ENCODE measurements around the gene C1orf35.

DNA sequence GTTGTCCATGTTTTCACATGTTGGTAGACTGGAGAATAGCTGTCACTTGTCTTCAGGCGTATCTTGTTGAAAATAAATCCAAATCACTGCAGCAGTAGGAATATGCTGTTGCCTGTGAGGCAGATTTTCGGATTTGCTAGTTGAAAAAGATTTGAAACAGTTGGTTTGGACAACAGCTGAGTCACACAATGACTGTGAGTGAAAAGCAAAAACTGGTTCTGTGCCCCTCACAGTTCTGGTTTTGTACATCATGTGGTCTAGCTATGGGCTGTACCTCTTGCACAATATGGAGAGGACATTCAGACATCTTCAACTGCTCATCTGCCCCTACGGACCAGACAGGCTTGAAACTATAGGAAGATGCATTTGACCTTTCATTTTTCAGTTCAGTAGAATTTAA lies 18.8 kb downstream of the C1orf35 start:
- TF ChIP-seq POLR2A (IDR thresholded peaks at IDR 0.05; ENCODE audit: extremely low read depth, insufficient read length) (no peak), MAX (IDR thresholded peaks at IDR 0.05; ENCODE audit: low read depth, low read length) (no peak), MYC (IDR thresholded peaks at IDR 0.05; ENCODE audit: low read depth, low read length) (no peak)
- TF ChIP-seq, protein P1, sequence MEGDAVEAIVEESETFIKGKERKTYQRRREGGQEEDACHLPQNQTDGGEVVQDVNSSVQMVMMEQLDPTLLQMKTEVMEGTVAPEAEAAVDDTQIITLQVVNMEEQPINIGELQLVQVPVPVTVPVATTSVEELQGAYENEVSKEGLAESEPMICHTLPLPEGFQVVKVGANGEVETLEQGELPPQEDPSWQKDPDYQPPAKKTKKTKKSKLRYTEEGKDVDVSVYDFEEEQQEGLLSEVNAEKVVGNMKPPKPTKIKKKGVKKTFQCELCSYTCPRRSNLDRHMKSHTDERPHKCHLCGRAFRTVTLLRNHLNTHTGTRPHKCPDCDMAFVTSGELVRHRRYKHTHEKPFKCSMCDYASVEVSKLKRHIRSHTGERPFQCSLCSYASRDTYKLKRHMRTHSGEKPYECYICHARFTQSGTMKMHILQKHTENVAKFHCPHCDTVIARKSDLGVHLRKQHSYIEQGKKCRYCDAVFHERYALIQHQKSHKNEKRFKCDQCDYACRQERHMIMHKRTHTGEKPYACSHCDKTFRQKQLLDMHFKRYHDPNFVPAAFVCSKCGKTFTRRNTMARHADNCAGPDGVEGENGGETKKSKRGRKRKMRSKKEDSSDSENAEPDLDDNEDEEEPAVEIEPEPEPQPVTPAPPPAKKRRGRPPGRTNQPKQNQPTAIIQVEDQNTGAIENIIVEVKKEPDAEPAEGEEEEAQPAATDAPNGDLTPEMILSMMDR (IDR thresholded peaks at IDR 0.05; ENCODE audit: low read depth, low read length) = no peak

All from NB4 (cell line).